PFSK-1 (cell line): ENCODE measurements around the gene SLC25A33.

Experiments used
- FOXP2 ChIP-seq: optimal IDR thresholded peaks from 2 replicates; pipeline ENCODE3; 2011; ENCODE audit warnings: borderline replicate concordance, control low read depth, inconsistent platforms; ENCODE audit not compliant: insufficient read depth; ENCODE audit errors: extremely low read length, extremely low read depth
- POLR2AphosphoS5 ChIP-seq: IDR thresholded peaks from 2 replicates; pipeline ENCODE4 v1.6.1; 2012; ENCODE audit warnings: low read depth, mild to moderate bottlenecking, control low read depth, low read length, moderate library complexity
- REST ChIP-seq, 2 experiments: IDR thresholded peaks; 2 replicates each; pipeline versions ENCODE4 v1.6.1 to v1.8.0; 2011 to 2012; ENCODE audit warnings: low read depth in 2 of 2, low read length in 2 of 2, control low read depth in 1 of 2, inconsistent platforms in 1 of 2, mild to moderate bottlenecking in 1 of 2, moderate library complexity in 1 of 2; ENCODE audit not compliant: insufficient read depth in 1 of 2
- SIN3A ChIP-seq: IDR thresholded peaks from 2 replicates; pipeline ENCODE4 v1.6.1; 2012; ENCODE audit warnings: mild to moderate bottlenecking, low read length, moderate library complexity, borderline replicate concordance; ENCODE audit not compliant: insufficient read depth
- TAF1 ChIP-seq: IDR thresholded peaks from 2 replicates; pipeline ENCODE4 v1.6.1; 2012; ENCODE audit warnings: low read length, control low read depth, borderline replicate concordance; ENCODE audit not compliant: insufficient read depth

- no peak for TF ChIP-seq SIN3A
- no peak for TF ChIP-seq TAF1
- TF ChIP-seq REST (IDR thresholded peaks at IDR 0.05; ENCODE audit: insufficient read depth in 1 of 2, low read depth in 2 of 2, low read length in 2 of 2): no peak
- TF ChIP-seq POLR2AphosphoS5: no peak
- no peak for TF ChIP-seq FOXP2
Observed at GRCh38 chr1:9610548-9610947, 71.3 kb downstream of the SLC25A33 start.
